ENCODE results near the gene AKAP13.

AKAP13 gene

DNA sequence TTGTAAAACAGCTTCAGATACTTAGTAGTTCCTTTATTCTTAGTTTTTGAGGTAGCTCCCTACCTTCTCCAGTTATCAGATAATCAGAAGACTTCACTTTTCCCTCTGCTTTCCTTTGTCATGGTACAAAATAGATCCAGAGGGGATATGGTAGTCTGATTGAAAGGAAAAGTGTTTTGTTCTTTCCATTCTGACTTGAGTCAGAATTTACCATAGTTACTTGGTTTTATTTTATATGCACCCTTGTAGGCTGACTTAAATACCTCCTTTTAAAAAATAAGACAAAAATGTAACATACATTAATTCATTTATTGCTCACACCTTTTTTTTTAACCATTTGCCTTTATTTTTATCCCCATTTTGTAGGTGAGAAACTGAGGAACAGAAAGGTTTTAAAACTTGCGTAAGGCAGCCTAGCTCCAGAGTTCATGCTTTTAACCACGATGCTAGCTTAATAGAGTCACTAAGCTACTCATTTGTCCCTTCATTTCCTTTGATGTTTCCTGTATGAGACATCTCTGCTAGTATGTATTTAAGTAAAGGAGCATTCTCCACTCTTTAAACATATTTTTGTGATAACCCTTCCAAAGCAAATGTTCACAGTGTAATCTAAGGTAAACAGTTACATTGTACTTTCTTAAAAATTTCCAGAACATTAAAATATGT is 226.9 kb downstream of the AKAP13 start:
- DNase-seq = no peak

- no peak for DNase-seq
Measured at GRCh38 chr15:85607842-85608241, 227.4 kb downstream of the AKAP13 start.

GRCh38 chr15:85609492-85609891 is 229.1 kb downstream of the AKAP13 start:
- no peak for DNase-seq

- no peak for DNase-seq
Measured at GRCh38 chr15:85611361-85611760, 231.0 kb downstream of the AKAP13 start.

DNA sequence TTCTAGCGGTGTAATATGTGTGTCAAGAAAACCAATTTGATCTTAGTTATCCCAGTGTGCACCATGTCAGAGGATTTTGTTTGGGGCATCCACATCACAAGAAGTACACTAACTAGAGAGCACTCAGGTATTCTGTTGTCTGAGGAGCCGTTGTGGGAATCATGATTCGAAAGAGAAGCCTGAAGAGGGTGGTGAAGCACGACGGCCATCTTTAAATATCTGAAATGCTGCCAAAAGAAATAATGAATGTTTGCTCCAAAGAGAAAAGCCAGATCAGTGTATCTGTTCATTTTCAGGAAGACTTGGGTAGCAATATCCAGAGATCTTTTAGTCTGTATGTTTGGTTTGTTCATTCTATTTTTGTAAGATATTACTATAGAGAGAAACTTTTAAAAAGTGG is 233.7 kb downstream of the AKAP13 start:
- no peak for DNase-seq

DNA sequence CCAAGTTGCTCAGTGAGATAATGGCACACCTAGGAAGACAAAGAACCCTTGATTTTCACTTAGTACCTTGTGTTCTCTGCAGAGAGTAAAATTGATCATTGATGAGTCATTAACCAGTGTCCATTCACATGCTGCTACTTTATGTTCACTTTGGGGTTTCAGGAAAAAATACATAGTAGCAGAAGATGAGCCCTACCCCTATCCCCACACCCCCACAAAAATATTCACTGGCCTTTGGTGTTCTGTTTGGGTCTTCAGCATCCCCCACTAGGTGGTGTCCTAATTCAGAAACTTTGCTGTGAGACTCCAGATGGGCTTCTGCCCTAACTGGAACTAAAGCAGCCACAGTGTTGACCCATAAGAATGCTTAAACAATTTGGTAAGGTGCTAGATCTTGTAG is 235.5 kb downstream of the AKAP13 start:
- peak; percentile 66 for DNase-seq

- DNase-seq = no peak
Measured at GRCh38 chr15:85616549-85617110, 236.2 kb downstream of the AKAP13 start.

DNA sequence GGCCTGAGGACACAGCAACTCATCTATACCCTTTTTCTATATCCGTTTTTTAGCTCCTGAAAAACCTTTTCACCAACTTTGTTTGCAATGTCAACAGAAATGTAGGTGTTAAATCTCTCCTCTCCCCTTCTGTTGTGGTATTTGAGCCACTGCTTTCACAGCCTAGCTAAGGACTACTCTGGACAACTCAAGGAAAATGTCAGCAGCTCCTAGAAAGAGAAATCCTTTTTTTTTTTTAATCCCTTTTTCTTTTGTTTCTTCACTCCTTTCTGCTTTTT is 237.8 kb downstream of the AKAP13 start:
- no peak for DNase-seq

DNA sequence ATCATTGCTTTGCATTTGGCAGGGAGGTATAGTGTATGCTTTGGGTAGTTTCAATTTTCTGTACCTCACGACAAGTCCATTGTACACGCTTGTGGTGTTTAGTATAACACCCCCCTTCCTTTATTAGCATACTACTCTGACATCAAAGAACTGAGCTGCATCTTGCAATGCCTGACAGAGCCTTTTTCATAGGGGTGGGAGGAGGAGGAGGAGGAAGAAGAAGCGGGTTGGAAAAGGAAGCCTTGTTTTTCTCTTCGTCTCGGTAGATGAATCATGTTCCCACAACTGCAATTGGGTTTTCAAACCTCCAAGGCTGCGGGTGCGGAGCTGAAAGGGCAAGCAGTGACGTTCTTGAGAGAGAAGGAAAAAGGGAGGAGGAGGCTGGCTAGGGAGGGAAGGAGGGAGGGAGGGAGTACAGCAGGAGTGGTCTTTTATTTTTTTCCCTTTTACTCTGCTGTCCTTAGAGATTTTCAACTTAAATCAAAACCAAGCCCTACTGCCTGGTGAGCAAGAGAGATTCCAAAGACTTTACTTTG is 238.6 kb downstream of the AKAP13 start:
- no peak for DNase-seq

DNA sequence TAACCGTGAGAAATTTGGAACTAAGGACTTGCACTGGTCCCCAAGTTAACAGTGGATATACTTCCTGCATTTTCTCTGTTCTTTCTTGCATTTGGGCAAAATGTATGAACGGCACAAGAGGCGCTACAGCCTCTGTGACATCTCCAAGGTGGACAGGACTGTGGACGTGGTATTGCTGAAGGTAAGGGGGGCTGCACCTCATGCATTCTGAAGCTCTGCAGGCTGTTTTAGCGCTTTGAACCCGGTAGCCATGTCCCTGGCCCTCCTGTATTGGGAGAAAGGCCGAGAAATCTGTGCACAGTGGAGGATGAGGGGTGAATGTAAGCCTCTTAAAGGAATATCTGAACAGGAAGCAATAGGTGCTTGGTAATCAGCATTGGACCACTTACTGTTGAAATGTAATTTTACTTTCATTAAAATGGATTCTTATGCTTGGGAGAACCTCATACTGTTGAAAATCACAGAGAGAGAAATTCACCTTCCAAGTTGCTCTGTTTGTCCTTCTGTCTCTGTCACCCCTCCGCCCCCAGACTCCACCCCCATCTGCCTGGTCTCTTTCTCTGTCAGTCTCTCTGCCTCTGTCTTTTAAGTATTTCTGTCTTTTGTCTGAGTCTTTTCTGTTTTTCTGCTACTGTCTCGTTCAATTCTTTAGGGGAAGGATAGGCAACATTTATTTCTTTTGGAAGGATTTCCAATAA is 239.7 kb downstream of the AKAP13 start:
- no peak for DNase-seq

DNA sequence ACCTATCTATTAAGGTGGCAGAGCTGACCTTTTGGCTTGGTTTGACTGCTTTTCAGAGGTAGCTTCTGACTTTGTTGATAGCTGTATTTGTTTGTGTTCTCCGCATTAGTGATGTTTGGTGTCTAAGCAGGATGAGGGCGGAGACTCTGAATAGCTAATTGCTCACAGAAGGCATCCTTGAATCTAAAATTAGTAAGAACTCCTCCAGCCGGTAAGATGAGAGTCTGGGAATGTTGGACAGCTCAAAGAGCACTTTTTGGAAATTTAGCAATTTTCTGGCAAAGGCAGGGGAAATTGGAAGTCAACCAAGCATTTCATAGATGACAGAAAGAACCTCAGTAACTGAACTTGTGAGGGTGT is 240.3 kb downstream of the AKAP13 start:
- no peak for DNase-seq

DNA sequence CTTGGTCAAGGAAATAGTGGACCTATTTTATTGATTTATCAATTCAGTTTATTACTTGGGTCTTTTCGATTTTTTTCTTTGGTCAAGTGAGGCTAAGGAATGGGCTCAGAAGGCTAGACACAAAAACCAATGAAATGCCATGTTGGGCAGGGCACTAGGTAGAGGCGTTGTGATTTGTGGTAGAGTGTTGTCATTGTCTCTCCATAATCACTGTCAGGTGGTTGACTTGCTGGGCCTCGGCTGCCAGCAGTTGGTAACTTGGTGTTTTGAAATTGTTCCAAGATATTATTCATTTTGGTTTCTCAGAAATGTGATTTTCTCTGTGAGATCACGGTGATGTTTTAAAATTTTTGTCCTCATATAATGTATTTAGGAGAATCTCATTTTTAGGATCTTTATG is 240.7 kb downstream of the AKAP13 start:
- no peak for DNase-seq

GRCh38 chr15:85622221-85622831 is 241.9 kb downstream of the AKAP13 start:
- no peak for DNase-seq

GRCh38 chr15:85623315-85624049 is 243.1 kb downstream of the AKAP13 start:
- peak; percentile 6 for DNase-seq

DNA sequence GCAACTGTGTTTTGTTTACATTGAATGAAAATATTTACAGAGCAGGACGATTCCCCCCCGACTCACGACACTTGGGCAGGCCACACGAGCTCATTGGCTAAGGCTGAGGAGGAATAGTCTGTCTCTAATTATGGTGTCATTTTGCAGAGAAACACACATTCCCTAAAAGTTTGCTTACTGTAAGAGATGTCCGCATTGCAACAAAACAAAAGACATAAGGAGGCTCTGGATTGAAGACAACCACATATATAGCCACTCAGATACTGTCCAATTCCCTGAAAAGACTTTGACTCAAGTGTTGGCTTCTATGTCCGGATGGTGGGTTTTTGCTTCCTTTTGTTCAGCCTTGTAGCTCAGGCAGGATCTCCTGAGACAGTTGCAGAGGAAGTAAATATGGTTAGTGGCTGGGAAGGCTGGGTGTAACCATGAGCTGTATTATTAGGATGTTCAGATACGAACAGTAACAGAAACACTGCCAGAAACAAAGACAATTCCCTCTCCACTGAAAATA is 243.9 kb downstream of the AKAP13 start:
- no peak for DNase-seq

- no peak for DNase-seq
Measured at GRCh38 chr15:85625166-85625830, 244.9 kb downstream of the AKAP13 start.

DNA sequence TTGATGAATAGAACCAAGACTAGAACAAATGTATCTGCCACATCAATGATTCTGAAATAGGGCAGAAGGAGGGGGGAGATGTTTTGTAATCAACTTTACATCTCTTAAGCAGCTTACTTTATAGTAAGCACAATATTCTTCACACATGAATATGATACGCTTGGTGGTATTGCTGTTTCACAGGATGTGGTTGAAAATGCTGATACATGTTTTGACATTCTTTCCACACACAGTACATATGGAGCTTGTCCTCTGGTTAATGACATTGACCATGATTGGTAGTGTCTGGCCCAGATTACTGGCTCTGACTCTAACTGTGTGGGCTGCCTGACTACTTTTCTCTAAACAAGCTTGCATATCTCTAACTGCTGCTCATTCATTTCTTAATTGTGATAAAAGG is 245.5 kb downstream of the AKAP13 start:
- peak; percentile 34 for DNase-seq

DNA sequence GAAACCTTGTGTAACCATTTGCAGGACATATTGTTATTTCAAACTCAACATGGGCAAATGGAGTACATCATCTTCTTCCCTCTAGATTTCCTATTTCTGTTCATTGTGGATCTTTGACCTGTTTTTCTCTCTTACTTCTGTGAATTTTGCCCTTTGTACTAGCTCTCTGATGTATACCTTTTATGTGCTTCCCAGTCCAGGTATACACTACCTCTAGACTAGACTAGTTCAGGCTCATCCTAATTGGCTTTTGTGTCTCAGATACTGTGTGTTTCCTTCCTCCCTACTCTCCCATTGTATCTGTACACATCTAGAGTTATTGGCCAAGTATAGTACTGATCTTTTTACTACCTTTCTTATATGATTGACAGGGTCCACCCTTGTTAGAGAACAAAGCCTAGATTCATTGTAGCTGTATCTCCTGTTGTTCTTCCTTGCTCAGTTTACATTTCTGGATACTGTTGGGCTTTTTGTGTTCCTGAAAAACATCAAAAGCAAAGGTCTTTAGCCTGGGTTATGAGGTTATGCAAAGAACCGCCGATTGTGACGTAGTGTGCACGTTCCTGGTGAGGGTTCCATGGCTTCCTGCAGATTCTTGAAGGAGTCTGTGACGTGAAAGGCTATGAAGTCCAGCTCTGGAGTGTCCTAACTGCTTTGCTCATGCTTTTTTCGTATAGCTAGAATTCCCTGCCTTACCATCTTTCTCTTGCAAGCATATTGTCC is 247.0 kb downstream of the AKAP13 start:
- DNase-seq = no peak

GRCh38 chr15:85630311-85630710 is 249.9 kb downstream of the AKAP13 start:
- DNase-seq = no peak

DNA sequence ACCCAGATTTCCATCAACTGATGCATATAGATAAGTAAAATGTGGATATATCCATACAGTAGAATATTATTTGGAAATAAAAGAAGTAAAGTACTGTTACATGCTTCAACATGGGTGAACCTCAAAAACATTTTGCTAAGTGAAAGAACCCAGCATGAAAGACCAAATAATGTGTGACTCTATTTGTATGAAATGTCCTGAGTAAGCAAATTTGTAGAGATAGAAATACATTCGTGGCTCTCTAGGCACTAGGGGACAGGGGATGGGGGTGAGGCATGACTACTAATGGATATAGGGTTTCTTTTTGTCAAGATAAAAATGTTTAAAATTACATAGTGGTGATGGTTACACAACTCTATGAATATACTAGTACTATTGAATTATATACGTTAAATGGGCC is 250.6 kb downstream of the AKAP13 start:
- DNase-seq = no peak

- DNase-seq = no peak
Measured at GRCh38 chr15:85632014-85632413, 251.6 kb downstream of the AKAP13 start.

DNA sequence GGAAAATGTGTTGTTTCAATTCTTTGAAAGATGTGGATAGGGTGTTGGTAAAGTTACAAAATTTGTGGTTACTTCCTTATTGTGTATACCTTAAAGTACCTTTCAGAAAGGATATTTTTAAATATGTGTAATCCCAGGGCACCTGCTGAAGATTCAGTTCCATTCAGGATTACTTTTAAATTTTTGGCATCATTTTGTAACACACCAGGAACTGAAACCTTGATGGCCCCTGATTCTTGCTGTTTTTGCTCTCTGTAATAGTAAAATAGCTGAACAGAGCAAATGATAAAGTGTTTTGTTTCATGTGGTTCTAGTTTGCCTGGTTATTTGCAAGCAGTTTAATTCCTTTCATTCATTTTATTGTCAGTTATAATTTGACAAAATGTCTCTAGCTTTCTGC is 253.5 kb downstream of the AKAP13 start:
- DNase-seq = no peak
